Measurements from ENCODE around the gene NINJ2.
A peak's percentile ranks its signal among the peaks of the same experiment; 100 is the strongest.
"Not testable (repeated sequence)": the region's sequence is repeated elsewhere in the genome, so short reads cannot be mapped to it uniquely, and the experiment has no call there.

The NINJ2 gene

GRCh38 chr12:639988-640387, 23.3 kb downstream of the NINJ2 start:
- no peak for DNase-seq

- DNase-seq = no peak
Observed at GRCh38 chr12:639566-639965, 23.7 kb downstream of the NINJ2 start.

GRCh38 chr12:638953-639557, 24.2 kb downstream of the NINJ2 start:
- no peak for DNase-seq

- no peak for DNase-seq
Observed at GRCh38 chr12:636632-637031, 26.6 kb downstream of the NINJ2 start.

- no peak for DNase-seq
Observed at GRCh38 chr12:633731-634130, 29.5 kb downstream of the NINJ2 start.

GRCh38 chr12:632102-632696, 31.0 kb downstream of the NINJ2 start:
- DNase-seq = no peak

- DNase-seq = peak; percentile 57
Observed at GRCh38 chr12:630656-631632, 32.3 kb downstream of the NINJ2 start.

GRCh38 chr12:628742-629078, 34.5 kb downstream of the NINJ2 start:
- DNase-seq = not testable (repeated sequence)

- no peak for DNase-seq
Observed at GRCh38 chr12:627863-628741, 35.1 kb downstream of the NINJ2 start.

GRCh38 chr12:627285-627684, 36.0 kb downstream of the NINJ2 start:
- no peak for DNase-seq

- DNase-seq = no peak
Observed at GRCh38 chr12:625998-626397, 37.2 kb downstream of the NINJ2 start.

- no peak for DNase-seq
Observed at GRCh38 chr12:623865-624372, 39.3 kb downstream of the NINJ2 start.

GRCh38 chr12:623172-623864, 39.9 kb downstream of the NINJ2 start:
- DNase-seq = no peak

- DNase-seq = no peak
Observed at GRCh38 chr12:622416-622815, 40.8 kb downstream of the NINJ2 start.

- no peak for DNase-seq
Observed at GRCh38 chr12:619346-619745, 43.9 kb downstream of the NINJ2 start.

- DNase-seq = no peak
Observed at GRCh38 chr12:618605-619004, 44.6 kb downstream of the NINJ2 start.

GRCh38 chr12:617304-617915, 45.8 kb downstream of the NINJ2 start:
- no peak for DNase-seq

GRCh38 chr12:615620-616019, 47.6 kb downstream of the NINJ2 start:
- no peak for DNase-seq

GRCh38 chr12:614411-614970, 48.8 kb downstream of the NINJ2 start:
- DNase-seq = peak; percentile 10

- no peak for DNase-seq
Observed at GRCh38 chr12:613996-614395, 49.2 kb downstream of the NINJ2 start.

GRCh38 chr12:612886-613285, 50.4 kb downstream of the NINJ2 start:
- DNase-seq = no peak

Measured in effector CD8-positive, alpha-beta T cell (primary cell).